H1 (cell line): ENCODE data around the gene LGALSL. TPM values are rescaled to one million over a fixed set of nuclear protein-coding genes. Genes with fewer than 3 reads are reported as not detected.

Source experiments
- CTCF ChIA-PET: fragments of 300-600 bp; sonication (Branson Sonifier 250); formaldehyde crosslinking; loops from one replicate; lab custom pipeline; 2021; ENCODE audit not compliant: partially characterized antibody; lab: Charles Lee
- POLR2A ChIA-PET: fragments of 300-600 bp; sonication (Branson Sonifier 250); formaldehyde crosslinking; loops from one replicate; lab custom pipeline; 2021; ENCODE audit warnings: inconsistent platforms; ENCODE audit not compliant: partially characterized antibody; lab: Charles Lee
- DNase-seq, 2 experiments: peaks; one replicate each; pipeline versions ENCODE4 v3.0.0 to v3.0.0-alpha.2; 2010 to 2022; ENCODE audit warnings: low spot score in 2 of 2, low read depth in 1 of 2, mixed read lengths in 1 of 2
- FAIRE-seq: peaks from 2 replicates; lab custom pipeline; 2011; peaks lifted over from hg19 to GRCh38; lab: Jason Lieb, UNC
- H2AFZ ChIP-seq: 2 replicates; pipeline ENCODE4 v1.8.1; 2012; ENCODE audit warnings: low read length, inconsistent platforms
- H2AK5ac ChIP-seq: 2 replicates; pipeline ENCODE4 v1.6.1; 2013; ENCODE audit warnings: low read depth, low read length
- H2BK120ac ChIP-seq: replicated peaks from 2 replicates; pipeline ENCODE3; 2013; ENCODE audit warnings: low read depth, low read length, inconsistent platforms
- H2BK12ac ChIP-seq: 2 replicates; pipeline ENCODE4 v1.6.1; 2013; ENCODE audit warnings: low read depth, low read length
- H2BK15ac ChIP-seq: 2 replicates; pipeline ENCODE4 v1.6.1; 2013; ENCODE audit warnings: low read length
- H2BK20ac ChIP-seq: 2 replicates; pipeline ENCODE4 v1.6.1; 2013; ENCODE audit warnings: low read length
- H2BK5ac ChIP-seq: 2 replicates; pipeline ENCODE4 v1.6.1; 2013; ENCODE audit warnings: low read depth, low read length
- H3K14ac ChIP-seq: 2 replicates; pipeline ENCODE4 v1.6.1; 2013; ENCODE audit warnings: inconsistent platforms; ENCODE audit not compliant: insufficient read length
- H3K18ac ChIP-seq: 2 replicates; pipeline ENCODE4 v1.6.1; 2013; ENCODE audit warnings: low read length; ENCODE audit errors: extremely low read depth
- H3K23ac ChIP-seq: 2 replicates; pipeline ENCODE4 v1.6.1; 2013; ENCODE audit warnings: inconsistent platforms; ENCODE audit not compliant: insufficient read length
- H3K23me2 ChIP-seq: 2 replicates; pipeline ENCODE4 v1.6.1; 2013; ENCODE audit warnings: low read depth, low read length
- H3K27ac ChIP-seq: 2 replicates; pipeline ENCODE4 v1.6.1; 2011; ENCODE audit warnings: low read depth, low read length, inconsistent platforms
- H3K27me3 ChIP-seq, 4 experiments: replicated peaks in 1 of 4; 1 replicate in 1 of 4; 2 replicates in 3 of 4; pipeline versions ENCODE4 v1.6.1 to v1.8.1; 2011 to 2013; ENCODE audit warnings: low read length in 3 of 4, mild to moderate bottlenecking in 3 of 4, inconsistent platforms in 2 of 4, mixed read lengths in 2 of 4, moderate library complexity in 1 of 4; ENCODE audit not compliant: control insufficient read depth in 3 of 4, insufficient read depth in 3 of 4; ENCODE audit errors: extremely low read depth in 1 of 4
- H3K36me3 ChIP-seq, 4 experiments: 2 replicates each; pipeline versions ENCODE4 v1.6.1 to v1.8.1; 2011 to 2013; ENCODE audit warnings: mild to moderate bottlenecking in 4 of 4, low read length in 3 of 4, moderate library complexity in 2 of 4, control low read depth in 1 of 4, inconsistent platforms in 1 of 4; ENCODE audit not compliant: insufficient read depth in 4 of 4, control insufficient read depth in 2 of 4
- H3K4ac ChIP-seq: replicated peaks from 2 replicates; pipeline ENCODE3; 2013; ENCODE audit warnings: low read length, low read depth, mixed read lengths, inconsistent platforms; ENCODE audit not compliant: insufficient read length
- H3K4me1 ChIP-seq, 4 experiments: replicated peaks in 1 of 4; 1 replicate in 1 of 4; 2 replicates in 3 of 4; pipeline versions ENCODE4 v1.6.1 to v1.8.1; 2011 to 2013; ENCODE audit warnings: low read length in 3 of 4, inconsistent platforms in 2 of 4, mixed read lengths in 1 of 4; ENCODE audit not compliant: insufficient read depth in 4 of 4, control insufficient read depth in 3 of 4
- H3K4me2 ChIP-seq, 2 experiments: 2 replicates each; pipeline versions ENCODE4 v1.6.1 to v1.8.1; 2011 to 2013; ENCODE audit warnings: low read depth in 2 of 2, low read length in 2 of 2, control low read depth in 1 of 2, inconsistent platforms in 1 of 2, mild to moderate bottlenecking in 1 of 2; ENCODE audit not compliant: insufficient read depth in 1 of 2
- H3K4me3 ChIP-seq, 4 experiments: fragments of 200-600, 300-600 bp in 1 of 4; sonication (generic), shearing (Covaris generic), sonication (Bioruptor Twin) in 1 of 4; 2 replicates each; pipeline versions ENCODE4 v1.5.1 to v1.8.1; 2011 to 2016; ENCODE audit warnings: low read length in 4 of 4, low read depth in 3 of 4, control low read depth in 2 of 4, inconsistent platforms in 2 of 4, mild to moderate bottlenecking in 2 of 4, mixed read lengths in 1 of 4, moderate library complexity in 1 of 4; ENCODE audit not compliant: insufficient read depth in 2 of 4; ENCODE audit errors: extremely low read depth in 1 of 4
- H3K56ac ChIP-seq: replicated peaks from 2 replicates; pipeline ENCODE3; 2013; ENCODE audit warnings: low read depth, mild to moderate bottlenecking, mixed read lengths, low read length, inconsistent platforms; ENCODE audit not compliant: insufficient read length
- H3K79me1 ChIP-seq: 2 replicates; pipeline ENCODE4 v1.6.1; 2013; ENCODE audit warnings: low read depth, low read length, control low read depth
- H3K79me2 ChIP-seq, 2 experiments: 2 replicates each; pipeline versions ENCODE4 v1.6.1 to v1.8.1; 2012 to 2013; ENCODE audit warnings: low read length in 2 of 2, mild to moderate bottlenecking in 2 of 2, inconsistent platforms in 1 of 2; ENCODE audit not compliant: insufficient read depth in 2 of 2, control insufficient read depth in 1 of 2
- H3K9ac ChIP-seq, 4 experiments: replicated peaks in 1 of 4; 1 replicate in 1 of 4; 2 replicates in 3 of 4; pipeline versions ENCODE4 v1.6.1 to v1.8.1; 2011 to 2013; ENCODE audit warnings: low read depth in 3 of 4, low read length in 3 of 4, control low read depth in 2 of 4, mild to moderate bottlenecking in 2 of 4, moderate library complexity in 2 of 4, inconsistent platforms in 1 of 4; ENCODE audit errors: extremely low read depth in 1 of 4
- H3K9me3 ChIP-seq, 2 experiments: 2 replicates each; pipeline versions ENCODE4 v1.6.1 to v1.8.1; 2012 to 2013; ENCODE audit warnings: mild to moderate bottlenecking in 2 of 2, moderate library complexity in 2 of 2, control low read depth in 1 of 2, inconsistent platforms in 1 of 2, low read depth in 1 of 2, low read length in 1 of 2, mixed read lengths in 1 of 2; ENCODE audit not compliant: insufficient read depth in 2 of 2
- H4K20me1 ChIP-seq, 2 experiments: replicated peaks in 1 of 2; 2 replicates each; pipeline versions ENCODE3 to v1.8.1; 2011 to 2013; ENCODE audit warnings: inconsistent platforms in 2 of 2, low read length in 2 of 2, mild to moderate bottlenecking in 1 of 2; ENCODE audit not compliant: insufficient read depth in 2 of 2, control insufficient read depth in 1 of 2
- H4K5ac ChIP-seq: 2 replicates; pipeline ENCODE4 v1.6.1; 2013; ENCODE audit warnings: low read length, low read depth, mixed read lengths, inconsistent platforms; ENCODE audit not compliant: insufficient read length
- H4K8ac ChIP-seq: 2 replicates; pipeline ENCODE4 v1.8.0; 2013; ENCODE audit warnings: mild to moderate bottlenecking, moderate library complexity, low read length, inconsistent platforms; ENCODE audit not compliant: insufficient read depth; ENCODE audit errors: extremely low read depth
- H4K91ac ChIP-seq: replicated peaks from 2 replicates; pipeline ENCODE3; 2013; ENCODE audit warnings: low read length, mixed read lengths, inconsistent platforms; ENCODE audit not compliant: insufficient read length
- ATF2 ChIP-seq: IDR thresholded peaks from 2 replicates; pipeline ENCODE4 v1.6.1; 2012; ENCODE audit warnings: low read length, inconsistent platforms
- BRCA1 ChIP-seq: IDR thresholded peaks from 2 replicates; pipeline ENCODE4 v1.6.1; 2012; ENCODE audit warnings: low read depth, low read length, improper control_type of control experiment
- CBX5 ChIP-seq: fragments of 300-800, 300-1000 bp; sonication (generic); IDR thresholded peaks from 2 replicates; pipeline ENCODE4 v1.7.1; 2016; ENCODE audit warnings: antibody characterized with exemption, low read length, low read depth
- RXRA ChIP-seq: IDR thresholded peaks from 2 replicates; pipeline ENCODE4 v1.6.1; 2011; ENCODE audit warnings: low read depth, mild to moderate bottlenecking, low read length, moderate library complexity; ENCODE audit not compliant: insufficient read depth
- SIN3A ChIP-seq, 2 experiments: IDR thresholded peaks in 1 of 2; conservative IDR thresholded peaks in 1 of 2; 2 replicates each; pipeline ENCODE4 v1.6.1; 2011 to 2012; ENCODE audit warnings: low read length in 2 of 2, improper control_type of control experiment in 1 of 2, low read depth in 1 of 2, mild to moderate bottlenecking in 1 of 2
- SIX5 ChIP-seq: IDR thresholded peaks from 2 replicates; pipeline ENCODE4 v1.6.1; 2011; ENCODE audit warnings: mild to moderate bottlenecking, low read depth, low read length
- SRF ChIP-seq: IDR thresholded peaks from 2 replicates; pipeline ENCODE4 v1.6.1; 2011; ENCODE audit warnings: mild to moderate bottlenecking, low read depth, low read length, moderate library complexity
- TAF7 ChIP-seq: optimal IDR thresholded peaks from 2 replicates; pipeline ENCODE3; 2011; ENCODE audit warnings: low read depth, mild to moderate bottlenecking, inconsistent platforms, low read length, moderate library complexity, borderline replicate concordance
- TEAD4 ChIP-seq: IDR thresholded peaks from 2 replicates; pipeline ENCODE4 v1.6.1; 2012; ENCODE audit warnings: low read depth, low read length, inconsistent platforms, mixed read lengths
- polyA plus RNA-seq, 7 experiments: library from polyadenylated mRNA; depleted of rRNA in 3 of 7; stranded (reverse) in 5 of 7; unstranded in 2 of 7; fragments of >200 nt in 5 of 7; fragments of 200-250 nt in 2 of 7; gene quantifications; 1 replicate in 5 of 7; 2 replicates in 1 of 7; 4 replicates in 1 of 7; pipeline versions ENCODE4 v1.2.1 to v1.2.3, GENCODE V29; 2011 to 2013; ENCODE audit warnings: missing spikeins in 2 of 7, mixed read lengths in 2 of 7
- total RNA-seq: library from RNA; stranded (reverse); fragmentation: NEBNext Ultra II Directional; extraction: Animal tissue kit (Norgen Biotek cat#: 25700); gene quantifications from 2 replicates; pipeline ENCODE4 v1.2.1, GENCODE V29; 2021

The LGALSL gene
- total and polyA plus RNA-seq, 2 of the 8 experiments (the other 6 are each of a cell fraction or from before 2014, with no cell fraction given) = 13.6 to 32.3 TPM

DNA sequence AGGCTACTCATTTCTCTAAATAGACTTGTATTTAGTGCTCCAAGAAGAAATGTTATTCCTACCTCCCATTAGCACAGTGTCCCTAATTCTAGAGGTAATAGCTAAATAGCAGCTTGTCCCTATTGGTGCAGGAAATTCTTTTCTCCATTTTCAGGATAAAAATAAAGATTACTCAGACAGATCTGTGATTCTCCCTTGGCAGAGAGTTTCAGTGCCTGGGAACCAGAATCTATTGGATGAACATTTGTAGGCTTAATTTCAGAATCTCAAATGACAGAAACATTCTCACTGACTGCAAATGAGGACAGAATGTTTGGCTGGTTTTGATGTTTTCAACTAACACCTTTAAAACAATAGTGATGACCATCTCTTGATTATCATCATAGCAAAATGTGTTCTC lies 33.3 kb upstream of the LGALSL start:
- Histone ChIP-seq H3K9me3 (no peaks in the 10 kb centered on the region), H3K4me1 (peaks cover 0 to 2% (median 0%) of the 10 kb centered on the region in 4 experiments; a peak in 1 of 7 replicates), H4K5ac (no peak overlapping the region), H2BK15ac (no peak overlapping the region), H3K36me3 (no peaks in the 10 kb centered on the region), H3K27ac (no peak overlapping the region), H3K79me1 (no peaks in the 10 kb centered on the region), H2BK12ac (no peak overlapping the region), H4K91ac (no peak overlapping the region), H3K56ac (no peak overlapping the region), H3K27me3 (no peaks in the 10 kb centered on the region), H3K79me2 (no peaks in the 10 kb centered on the region), H2AFZ (no peak overlapping the region), H2BK120ac (no peak overlapping the region), H3K4ac (no peak overlapping the region), H3K18ac (no peak overlapping the region), H3K14ac (no peak overlapping the region), H2AK5ac (no peak overlapping the region), H3K23ac (no peak overlapping the region), H3K9ac (no peak overlapping the region), H2BK5ac (no peak overlapping the region), H2BK20ac (no peak overlapping the region), H3K23me2 (no peaks in the 10 kb centered on the region), H3K4me3 (no peak overlapping the region), H4K20me1 (peaks cover 0 to 1% of the 10 kb centered on the region in 2 experiments), H4K8ac (no peak overlapping the region), H3K4me2 (no peak overlapping the region)
- DNase-seq (no peak), FAIRE-seq (no peak)
- POLR2A ChIA-PET = no interaction called here
- CTCF ChIA-PET = interaction anchor here (1.7 to 1.9 kb wide), 2 partner anchors 9 to 90 kb away, joined by 5 read pairs; no protein-coding TSS in a partner anchor
- TF ChIP-seq TEAD4 = no peak
- no peak for TF ChIP-seq RXRA
- TF ChIP-seq SIN3A (conservative IDR thresholded peaks at IDR 0.05 in 1 of 2, IDR thresholded peaks at IDR 0.05 in 1 of 2; ENCODE audit: low read depth in 1 of 2, low read length in 2 of 2) = no peak
- no peak for TF ChIP-seq SIX5
- TF ChIP-seq SRF = no peak
- no peak for TF ChIP-seq TAF7
- no peak for TF ChIP-seq BRCA1
- no peak for TF ChIP-seq CBX5
- no peak for TF ChIP-seq ATF2
